Dendritic cell treated with granulocyte-macrophage colony-stimulating factor and Interleukin-4, amounts not matched to agents 40 ng/mL and 50 ng/mL, for 4 days (primary cell): ENCODE data around the gene HSPB2.
"Not testable (repeated sequence)": the region's sequence is repeated elsewhere in the genome, so short reads cannot be mapped to it uniquely, and the experiment has no call there.

Source experiments
- H3K27ac Mint-ChIP-seq: one replicate; pipeline ENCODE4 v1.8.0; 2022; ENCODE audit warnings: mild to moderate bottlenecking, mixed read lengths
- H3K27me3 Mint-ChIP-seq: one replicate; pipeline ENCODE4 v1.8.0; 2022; ENCODE audit warnings: mild to moderate bottlenecking, mixed read lengths
- H3K36me3 Mint-ChIP-seq: one replicate; pipeline ENCODE4 v1.8.0; 2022; ENCODE audit warnings: low read depth, mixed read lengths
- H3K4me1 Mint-ChIP-seq: one replicate; pipeline ENCODE4 v1.8.0; 2022; ENCODE audit warnings: low read depth, mixed read lengths
- H3K4me3 Mint-ChIP-seq: one replicate; pipeline ENCODE4 v1.8.0; 2022; ENCODE audit warnings: mild to moderate bottlenecking, moderate library complexity, mixed read lengths
- H3K9me3 Mint-ChIP-seq: one replicate; pipeline ENCODE4 v1.8.0; 2022; ENCODE audit warnings: mixed read lengths
- intact Hi-C: fragments of 100-400 bp; cut with micrococcal nuclease; formaldehyde crosslinking; loops from one replicate; pipeline ENCODE4 v1.15.0; 2022

The HSPB2 gene, protein sequence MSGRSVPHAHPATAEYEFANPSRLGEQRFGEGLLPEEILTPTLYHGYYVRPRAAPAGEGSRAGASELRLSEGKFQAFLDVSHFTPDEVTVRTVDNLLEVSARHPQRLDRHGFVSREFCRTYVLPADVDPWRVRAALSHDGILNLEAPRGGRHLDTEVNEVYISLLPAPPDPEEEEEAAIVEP

DNA sequence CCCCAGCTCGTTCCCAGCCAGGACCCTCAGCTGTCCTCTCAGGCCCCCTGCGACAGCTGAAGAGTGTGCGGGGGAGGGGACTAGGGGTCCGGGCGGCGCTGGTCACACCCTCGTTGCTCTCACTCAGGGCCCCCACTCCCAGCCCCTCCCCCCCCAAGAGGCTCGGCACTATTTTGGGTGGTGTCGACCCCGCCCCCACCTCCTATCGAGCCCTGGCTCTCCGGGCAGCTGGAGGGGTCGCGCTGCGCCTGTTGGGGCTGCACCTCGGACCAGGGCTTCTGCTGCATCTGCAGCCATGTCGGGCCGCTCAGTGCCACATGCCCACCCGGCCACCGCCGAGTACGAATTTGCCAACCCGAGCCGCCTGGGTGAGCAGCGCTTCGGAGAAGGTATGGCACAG is at the start of gene HSPB2:
TSS of gene HSPB2 (plus strand) at position 200 of the 400 bp plus-strand sequence. CDS start at position 296, 96 bp downstream.
- intact Hi-C loops = no loop called here
- Mint-ChIP-seq H3K9me3 (no peaks in the 10 kb centered on the region), H3K4me1 (no peaks in the 10 kb centered on the region), H3K27me3 (peaks cover 65% of the 10 kb centered on the region), H3K4me3 (no peak within 1 kb of the TSS), H3K27ac (no peak within 1 kb of the TSS), H3K36me3 (no peaks in the 10 kb centered on the region)

GRCh38 chr11:111870113-111870512 is 42.4 kb upstream of the HSPB2 start:
- H3K27me3 Mint-ChIP-seq = no peaks in the 10 kb centered on the region
- H3K4me3 Mint-ChIP-seq = no peak overlapping the region
- no peaks in the 10 kb centered on the region for H3K9me3 Mint-ChIP-seq
- peaks cover 43% of the 10 kb centered on the region for H3K36me3 Mint-ChIP-seq
- H3K4me1 Mint-ChIP-seq = peaks cover 6% of the 10 kb centered on the region
- peak overlapping the region; percentile 88 for H3K27ac Mint-ChIP-seq
- intact Hi-C loops = loop anchor here (2.0 to 5.0 kb wide), 2 partner anchors 57 to 202 kb away; partner anchors contain the start of genes NKAPD1 and PIH1D2

DNA sequence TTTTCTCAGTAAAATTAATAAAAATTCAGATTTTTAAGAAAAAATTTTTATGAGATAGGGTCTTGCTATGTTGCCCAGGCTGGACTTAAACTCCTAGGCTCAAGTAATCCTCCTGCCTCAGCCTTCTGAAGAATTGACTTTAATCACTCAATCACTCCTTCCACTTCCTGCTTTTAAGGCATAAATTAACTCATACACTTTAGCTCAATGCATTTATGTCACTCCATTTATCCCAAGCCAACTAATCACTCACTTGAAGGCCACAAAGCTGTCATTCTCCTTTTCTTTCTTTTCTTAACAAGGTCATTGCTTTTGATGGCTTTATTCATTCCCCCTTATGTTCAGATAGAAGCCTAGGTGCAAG is 42.0 kb upstream of the HSPB2 start:
- intact Hi-C loops = loop anchor here (2.0 to 5.0 kb wide), 2 partner anchors 56 to 202 kb away; partner anchors contain the start of genes NKAPD1 and PIH1D2
- peaks cover 6% of the 10 kb centered on the region for H3K4me1 Mint-ChIP-seq
- peak overlapping the region; percentile 84 for H3K4me3 Mint-ChIP-seq
- H3K36me3 Mint-ChIP-seq = peaks cover 44% of the 10 kb centered on the region
- H3K27me3 Mint-ChIP-seq = no peaks in the 10 kb centered on the region
- H3K27ac Mint-ChIP-seq = peak overlapping the region; percentile 88
- H3K9me3 Mint-ChIP-seq = no peaks in the 10 kb centered on the region

DNA sequence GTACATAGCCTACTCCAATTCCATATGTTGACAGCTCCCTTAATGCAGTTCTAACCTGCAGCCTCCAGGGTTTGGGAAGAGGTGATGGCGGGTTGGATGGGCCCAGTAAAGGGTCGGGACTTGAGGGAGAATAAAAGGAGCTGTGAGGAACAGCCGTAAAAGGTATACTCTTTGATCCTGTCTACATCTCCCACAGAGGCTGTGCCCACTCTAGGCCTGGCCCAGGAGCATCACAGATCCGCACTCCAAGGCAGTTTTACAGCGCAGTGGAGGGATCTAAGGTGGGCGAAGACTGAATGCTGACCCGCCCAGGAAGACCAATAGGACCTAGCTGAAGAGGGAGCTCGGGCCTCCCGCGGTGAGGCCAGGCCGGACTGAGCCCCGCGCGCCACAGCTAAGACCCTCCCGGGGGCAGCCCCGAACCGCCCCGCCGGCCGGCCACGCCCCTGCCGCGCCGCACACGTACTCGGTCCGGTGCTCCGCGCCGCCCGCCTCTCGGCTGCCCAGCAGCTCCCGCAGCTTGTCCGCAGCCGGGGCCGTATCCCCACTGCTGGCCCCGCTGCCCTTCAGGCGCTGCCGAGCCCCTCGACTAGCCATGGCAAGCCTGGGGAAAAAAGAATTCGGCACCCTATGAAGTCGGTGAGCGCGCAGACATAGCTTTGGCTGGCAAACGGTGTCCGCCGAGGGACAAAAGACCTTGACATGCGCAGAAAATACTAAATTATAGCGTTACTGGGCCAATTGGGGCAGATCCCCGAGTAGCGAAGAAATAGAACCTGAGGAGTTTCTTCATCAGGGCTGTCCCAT is 41.4 kb upstream of the HSPB2 start, which contains the start of gene ALG9:
TSS of gene ALG9 (minus strand) at position 696 of the 807 bp plus-strand sequence. CDS start at position 597, 99 bp downstream.
- Mint-ChIP-seq H3K27ac (peak within 1 kb of the TSS; percentile 88), H3K4me1 (peaks cover 6% of the 10 kb centered on the region), H3K36me3 (peaks cover 44% of the 10 kb centered on the region), H3K4me3 (peak within 1 kb of the TSS; percentile 84), H3K9me3 (no peaks in the 10 kb centered on the region), H3K27me3 (no peaks in the 10 kb centered on the region)
- intact Hi-C loops = loop anchor here (1.0 to 5.0 kb wide), 3 partner anchors 8 to 201 kb away; partner anchors contain the start of genes CFAP68, FDXACB1, NKAPD1 and PIH1D2

DNA sequence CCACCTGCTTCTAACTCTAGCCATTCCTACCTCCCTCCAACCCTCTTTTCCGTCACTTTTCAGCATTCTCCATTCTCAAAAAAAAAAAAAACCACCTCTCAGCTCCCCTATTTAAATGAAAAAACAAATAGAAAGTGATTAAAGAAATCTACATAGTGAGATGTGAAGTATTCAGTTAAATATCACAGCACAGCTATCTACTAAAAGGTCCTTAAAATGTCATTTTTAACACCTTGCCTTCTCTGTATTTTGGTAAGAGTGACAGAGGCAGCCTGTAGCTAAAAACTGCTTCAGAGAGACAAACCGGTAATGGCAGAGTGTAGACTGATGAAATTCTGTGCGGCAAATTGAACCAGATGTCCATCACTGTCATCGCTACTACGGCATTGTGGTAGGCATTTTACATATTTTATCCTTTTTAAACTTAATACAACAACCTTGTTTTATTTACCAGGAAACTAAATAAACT is 40.8 kb upstream of the HSPB2 start:
- intact Hi-C loops = loop anchor here (1.0 to 5.0 kb wide), 3 partner anchors 8 to 201 kb away; partner anchors contain the start of genes CFAP68, FDXACB1, NKAPD1 and PIH1D2
- Mint-ChIP-seq H3K4me3 (peak overlapping the region; percentile 84), H3K36me3 (peaks cover 37% of the 10 kb centered on the region)

GRCh38 chr11:111878385-111878848 is 34.1 kb upstream of the HSPB2 start:
- intact Hi-C loops = loop anchor here (2.0 to 5.0 kb wide), 2 partner anchors 146 to 209 kb away; partner anchors contain the start of genes DLAT, SDHD and TIMM8B
- Mint-ChIP-seq H3K9me3 (peaks cover 7% of the 10 kb centered on the region), H3K27ac (peak overlapping the region; percentile 97), H3K4me1 (peaks cover 24% of the 10 kb centered on the region), H3K36me3 (peaks cover 26% of the 10 kb centered on the region), H3K4me3 (peak overlapping the region; percentile 94), H3K27me3 (no peaks in the 10 kb centered on the region)

More for the DNA sequence above, 40.8 kb upstream of the HSPB2 start:
- Mint-ChIP-seq H3K27me3 (no peaks in the 10 kb centered on the region), H3K4me1 (peaks cover 6% of the 10 kb centered on the region), H3K27ac (peak overlapping the region; percentile 88), H3K9me3 (no peaks in the 10 kb centered on the region)

- peaks cover 29% of the 10 kb centered on the region for H3K4me1 Mint-ChIP-seq
- H3K9me3 Mint-ChIP-seq = peaks cover 7% of the 10 kb centered on the region
- peaks cover 26% of the 10 kb centered on the region for H3K36me3 Mint-ChIP-seq
- intact Hi-C loops = loop anchor here (1.0 to 5.0 kb wide), 4 partner anchors 8 to 208 kb away; partner anchors contain the start of genes ALG9, DLAT, SDHD and TIMM8B
- H3K27ac Mint-ChIP-seq = peak within 1 kb of the TSS; percentile 97
- H3K27me3 Mint-ChIP-seq = no peaks in the 10 kb centered on the region
- H3K4me3 Mint-ChIP-seq = peak within 1 kb of the TSS; percentile 94
Measured at GRCh38 chr11:111878849-111879636, 33.5 kb upstream of the HSPB2 start, which contains the start of the genes CFAP68 and FDXACB1. Gene CFAP68, plus strand, starts transcription at chr11:111879541. Its CDS starts 20 bp downstream, at chr11:111879561. Gene FDXACB1, minus strand, starts transcription at chr11:111879165. Its CDS starts 33 bp downstream, at chr11:111879132.

DNA sequence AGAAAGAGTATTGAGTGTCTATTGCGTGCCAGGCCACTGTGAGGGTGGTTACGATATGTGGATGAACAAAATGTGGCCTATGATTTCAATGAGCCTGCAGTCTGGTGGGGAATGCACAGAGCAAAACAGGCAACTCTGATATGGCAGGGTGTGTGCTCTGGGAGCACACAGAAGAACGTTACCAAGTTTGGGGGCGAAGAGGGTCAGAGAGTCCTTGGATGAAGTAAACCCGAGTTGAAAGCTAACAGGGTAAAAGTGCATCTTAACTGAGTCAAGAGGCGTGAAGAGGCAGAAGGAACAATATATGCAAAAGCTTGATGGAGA is 32.9 kb upstream of the HSPB2 start:
- Mint-ChIP-seq H3K4me1 (peaks cover 29% of the 10 kb centered on the region), H3K27me3 (no peaks in the 10 kb centered on the region), H3K9me3 (peaks cover 7% of the 10 kb centered on the region), H3K36me3 (peaks cover 23% of the 10 kb centered on the region), H3K4me3 (peak overlapping the region; percentile 94), H3K27ac (peak overlapping the region; percentile 97)
- intact Hi-C loops = loop anchor here (1.0 to 5.0 kb wide), 4 partner anchors 8 to 208 kb away; partner anchors contain the start of genes ALG9, DLAT, SDHD and TIMM8B

- Mint-ChIP-seq H3K27me3 (no peaks in the 10 kb centered on the region), H3K9me3 (peaks cover 7% of the 10 kb centered on the region), H3K36me3 (peaks cover 11% of the 10 kb centered on the region), H3K27ac (no peak overlapping the region), H3K4me3 (no peak overlapping the region), H3K4me1 (peaks cover 29% of the 10 kb centered on the region)
- intact Hi-C loops = no loop called here
Measured at GRCh38 chr11:111882202-111882601, 30.3 kb upstream of the HSPB2 start.

DNA sequence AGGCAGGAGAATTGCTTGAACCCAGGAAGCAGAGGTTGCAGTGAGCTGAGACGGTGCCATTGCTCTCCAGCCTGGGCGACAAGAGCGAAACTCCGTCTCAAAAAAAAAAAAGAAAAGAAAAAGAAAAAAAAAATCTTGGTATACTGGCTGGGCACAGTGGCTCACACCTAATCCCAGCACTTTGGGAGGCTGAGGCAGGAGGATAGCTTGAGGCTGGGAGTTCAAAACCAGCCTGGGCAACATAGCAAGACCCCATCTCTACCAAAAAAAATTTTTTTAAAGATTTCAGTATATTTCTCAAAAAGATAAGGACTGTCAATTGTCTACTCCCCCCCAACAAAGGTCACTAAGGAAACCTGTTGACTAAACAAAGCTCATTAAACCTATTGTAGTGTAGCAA is 27.5 kb upstream of the HSPB2 start:
- H3K9me3 Mint-ChIP-seq, H3K36me3 Mint-ChIP-seq, H3K27ac Mint-ChIP-seq, H3K4me3 Mint-ChIP-seq, H3K27me3 Mint-ChIP-seq, intact Hi-C loops: not testable (repeated sequence)
- peaks cover 15% of the 10 kb centered on the region for H3K4me1 Mint-ChIP-seq

GRCh38 chr11:111886032-111886431 is 26.5 kb upstream of the HSPB2 start:
- Mint-ChIP-seq H3K27me3 (no peaks in the 10 kb centered on the region), H3K4me3 (no peak overlapping the region), H3K27ac (no peak overlapping the region), H3K36me3 (no peaks in the 10 kb centered on the region), H3K9me3 (no peaks in the 10 kb centered on the region), H3K4me1 (peaks cover 15% of the 10 kb centered on the region)
- intact Hi-C loops = no loop called here

DNA sequence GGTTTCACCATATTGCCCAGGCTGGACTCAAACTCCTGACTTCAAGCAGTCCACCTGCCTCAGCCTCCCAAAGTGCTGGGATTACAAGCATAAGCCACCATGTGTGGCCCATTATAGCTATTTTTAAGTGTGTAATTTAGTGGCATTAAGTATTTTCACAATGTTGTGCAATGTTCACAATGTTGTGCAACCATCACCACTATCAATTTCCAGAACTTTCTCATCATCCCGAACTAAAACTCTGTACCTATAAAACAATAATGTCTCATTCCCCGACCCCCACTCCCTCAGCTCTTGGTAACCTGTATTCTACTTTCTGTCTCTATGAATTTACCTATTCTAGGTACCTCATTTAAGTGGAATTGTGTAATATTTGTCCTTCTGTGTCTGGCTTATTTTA is 25.7 kb upstream of the HSPB2 start:
- no peaks in the 10 kb centered on the region for H3K36me3 Mint-ChIP-seq
- no peaks in the 10 kb centered on the region for H3K27me3 Mint-ChIP-seq
- H3K9me3 Mint-ChIP-seq = no peaks in the 10 kb centered on the region
- H3K4me1 Mint-ChIP-seq = peaks cover 10% of the 10 kb centered on the region
- intact Hi-C loops = no loop called here
- no peak overlapping the region for H3K27ac Mint-ChIP-seq
- H3K4me3 Mint-ChIP-seq = no peak overlapping the region

DNA sequence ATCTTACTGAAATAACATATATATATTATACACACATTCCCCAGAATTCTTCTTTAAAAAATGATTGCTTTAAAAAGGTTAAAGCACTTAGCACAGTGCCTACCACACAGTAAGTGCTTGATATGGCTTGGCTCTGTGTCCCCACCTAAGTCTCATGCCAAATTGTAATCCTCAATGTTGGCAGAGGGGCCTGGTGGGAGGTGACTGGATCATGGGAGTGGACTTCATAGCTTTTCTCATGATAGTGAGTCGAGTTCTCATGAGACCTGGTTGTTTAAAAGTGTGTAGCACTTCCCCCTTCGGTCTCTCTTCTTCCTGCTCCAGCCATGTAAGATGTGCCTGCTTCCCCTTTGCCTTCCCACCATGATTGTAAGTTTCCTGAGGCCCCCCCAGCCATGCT is 7.1 kb upstream of the HSPB2 start:
- intact Hi-C loops = no loop called here
- peaks cover 14% of the 10 kb centered on the region for H3K9me3 Mint-ChIP-seq

More for the DNA sequence above, 7.1 kb upstream of the HSPB2 start:
- Mint-ChIP-seq H3K27me3 (peaks cover 5% of the 10 kb centered on the region), H3K4me1 (no peaks in the 10 kb centered on the region), H3K4me3 (no peak overlapping the region), H3K36me3 (no peaks in the 10 kb centered on the region), H3K27ac (no peak overlapping the region)
